IPS-18a (cell line): ENCODE results near the gene SURF6.

ENCODE experiments used
- H3K27ac ChIP-seq: one replicate; pipeline ENCODE4 v1.5.1; 2013; ENCODE audit warnings: low read length
- H3K27me3 ChIP-seq: one replicate; pipeline ENCODE4 v1.6.1; 2013; ENCODE audit warnings: mild to moderate bottlenecking, low read length; ENCODE audit not compliant: control insufficient read depth, insufficient read depth
- H3K36me3 ChIP-seq: one replicate; pipeline ENCODE4 v1.6.1; 2013; ENCODE audit warnings: low read depth, low read length; ENCODE audit not compliant: control insufficient read depth
- H3K4me1 ChIP-seq: one replicate; pipeline ENCODE4 v1.6.1; 2013; ENCODE audit warnings: low read depth, low read length; ENCODE audit not compliant: control insufficient read depth
- H3K4me3 ChIP-seq: one replicate; pipeline ENCODE4 v1.5.1; 2013; ENCODE audit warnings: low read length
- H3K9ac ChIP-seq: one replicate; pipeline ENCODE4 v1.6.1; 2013; ENCODE audit warnings: mild to moderate bottlenecking, low read length, moderate library complexity
- H3K9me3 ChIP-seq: one replicate; pipeline ENCODE4 v1.6.1; 2013; ENCODE audit warnings: low read depth, low read length; ENCODE audit not compliant: control insufficient read depth

SURF6 gene

DNA sequence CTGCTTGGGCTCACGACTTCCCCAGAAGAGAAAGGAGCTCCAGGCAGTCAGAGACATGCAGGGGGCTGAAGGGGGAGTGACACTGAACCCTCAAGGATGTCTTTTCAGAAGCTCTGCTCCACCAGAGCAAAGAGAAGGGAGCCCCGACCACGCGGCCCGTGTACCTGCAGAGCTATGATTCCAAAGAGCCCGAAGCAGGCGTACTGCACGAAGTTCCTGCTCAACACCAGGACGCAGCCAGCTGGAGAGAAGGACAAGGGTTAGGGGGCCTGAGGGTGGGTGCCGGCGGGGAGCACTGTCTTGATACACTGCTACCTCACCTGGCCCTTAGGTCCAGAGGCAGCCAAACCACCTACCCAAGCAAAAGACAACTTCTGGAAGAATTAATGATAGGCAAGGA, 30.4 kb upstream of the SURF6 start:
- no peak overlapping the region for H3K4me3 ChIP-seq
- H3K4me1 ChIP-seq, result no peaks in the 10 kb centered on the region
- no peaks in the 10 kb centered on the region for H3K9me3 ChIP-seq
- H3K9ac ChIP-seq, result no peak overlapping the region
- H3K27ac ChIP-seq, result no peak overlapping the region
- H3K27me3 ChIP-seq, result no peaks in the 10 kb centered on the region
- H3K36me3 ChIP-seq, result peaks cover 55% of the 10 kb centered on the region

DNA sequence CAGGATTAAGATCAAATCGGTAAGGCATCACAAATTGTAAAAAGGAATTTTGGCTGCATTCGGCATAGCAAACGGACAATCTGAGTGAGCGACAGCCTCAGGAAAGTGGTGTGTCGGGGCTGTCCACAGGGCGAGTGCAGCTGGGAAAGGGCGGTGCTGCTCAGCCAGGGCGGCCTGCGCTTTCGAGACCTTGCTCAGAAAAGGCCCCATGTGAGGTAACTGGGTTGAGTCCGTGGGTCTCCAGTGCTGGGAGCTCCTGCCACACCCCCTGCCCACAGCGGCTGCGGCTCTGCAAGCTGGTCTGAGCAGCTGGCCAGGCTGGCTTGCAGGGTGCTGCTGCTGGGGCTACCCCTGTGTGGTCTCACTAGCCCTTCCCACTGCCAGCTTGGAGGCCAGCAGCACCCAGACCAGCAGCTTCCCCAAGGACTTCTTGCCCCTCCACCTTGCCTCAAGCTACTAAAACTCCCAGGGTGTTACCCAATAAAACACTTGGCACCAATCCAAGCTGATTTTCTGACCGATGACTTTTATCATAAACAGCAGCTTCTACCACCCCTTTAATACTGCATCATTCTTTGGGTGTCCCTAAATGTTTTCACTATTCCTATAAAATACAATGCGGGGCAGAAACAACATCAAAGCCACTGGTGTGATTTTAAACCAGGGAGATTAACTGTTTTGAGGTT, 26.5 kb upstream of the SURF6 start:
- peaks cover under 1% of the 10 kb centered on the region for H3K4me1 ChIP-seq
- no peak overlapping the region for H3K27ac ChIP-seq
- no peaks in the 10 kb centered on the region for H3K9me3 ChIP-seq
- peaks cover 65% of the 10 kb centered on the region for H3K36me3 ChIP-seq
- H3K9ac ChIP-seq, result no peak overlapping the region
- H3K27me3 ChIP-seq, result no peaks in the 10 kb centered on the region
- no peak overlapping the region for H3K4me3 ChIP-seq

DNA sequence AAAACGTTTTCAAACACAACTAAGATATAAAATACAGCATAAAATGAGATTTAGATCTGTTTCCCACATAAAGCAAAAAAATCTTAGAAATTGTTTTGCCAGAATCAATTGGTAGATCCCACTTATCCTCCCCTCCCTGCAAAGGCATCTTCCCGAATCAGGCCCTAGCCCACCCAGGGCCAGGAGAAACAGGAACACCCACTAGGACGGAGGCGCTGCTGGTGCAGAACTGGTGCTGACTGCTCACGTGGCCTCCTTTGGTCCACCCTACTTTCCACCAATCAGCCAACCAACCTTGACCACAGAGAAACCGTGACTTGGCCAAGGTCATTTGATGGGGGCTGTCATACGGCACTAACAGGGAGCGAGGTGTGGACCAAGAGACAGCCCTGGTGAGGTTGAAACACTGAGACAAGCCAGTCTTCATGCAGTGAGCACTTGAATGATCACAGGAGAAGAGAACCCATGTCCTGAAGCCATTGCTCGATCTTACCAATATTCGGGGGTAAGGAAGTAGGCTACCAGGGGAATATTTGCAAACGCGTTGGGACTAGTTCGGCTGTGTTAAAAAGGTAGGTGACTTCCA, 25.6 kb upstream of the SURF6 start:
- no peak overlapping the region for H3K4me3 ChIP-seq
- no peak overlapping the region for H3K27ac ChIP-seq
- no peaks in the 10 kb centered on the region for H3K27me3 ChIP-seq
- H3K36me3 ChIP-seq, result peaks cover 59% of the 10 kb centered on the region
- H3K9me3 ChIP-seq, result no peaks in the 10 kb centered on the region
- H3K9ac ChIP-seq, result no peak overlapping the region
- H3K4me1 ChIP-seq, result peaks cover 5% of the 10 kb centered on the region

DNA sequence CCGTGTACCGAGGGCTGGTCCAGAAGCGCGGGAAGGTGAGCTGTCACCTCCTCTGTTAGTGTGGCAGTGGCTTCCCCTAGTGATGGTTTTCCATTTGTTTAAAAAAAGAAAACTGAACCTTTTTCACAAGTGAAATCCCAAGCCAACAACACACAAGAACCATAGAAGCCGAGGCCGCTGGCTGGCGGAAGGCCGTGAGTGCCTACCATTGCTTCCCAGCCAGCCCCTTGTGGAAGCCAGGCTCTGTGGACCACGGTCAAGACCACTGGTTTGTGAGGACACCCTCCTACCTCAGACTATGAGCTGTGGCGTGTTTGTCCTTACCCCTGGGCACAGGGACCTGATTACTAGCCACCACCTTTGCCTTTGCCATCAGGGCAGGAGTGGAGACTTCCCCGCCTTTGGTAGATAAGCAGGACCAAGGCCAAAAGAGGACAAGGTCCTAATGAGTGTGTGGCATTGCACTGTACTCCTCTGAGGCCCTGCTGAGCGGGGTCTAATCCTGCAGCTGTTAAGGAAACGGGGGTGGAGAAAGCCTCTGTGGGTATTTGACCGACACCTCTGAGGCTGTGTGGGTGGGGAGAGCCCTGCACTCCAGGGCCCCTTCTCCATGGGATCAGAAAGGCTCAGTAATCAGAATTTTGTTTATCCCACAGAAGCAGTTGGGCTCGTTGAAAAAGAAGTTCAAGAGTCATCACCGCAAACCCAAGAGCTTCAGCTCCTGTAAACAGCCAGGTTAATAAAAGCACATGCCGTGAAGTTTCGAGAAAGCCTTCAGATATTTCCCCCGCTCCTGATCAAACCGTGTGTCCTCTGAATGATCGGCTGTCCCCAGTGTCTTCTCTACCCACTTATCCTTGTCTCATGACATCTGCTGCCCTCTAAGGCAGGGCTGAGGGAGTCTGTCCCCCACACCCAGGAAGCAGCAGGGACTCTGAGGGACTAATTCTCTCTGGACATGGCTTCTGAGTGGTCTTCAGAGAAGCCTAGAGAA, 24.7 kb upstream of the SURF6 start:
- H3K9ac ChIP-seq, result no peak overlapping the region
- H3K36me3 ChIP-seq, result peaks cover 51% of the 10 kb centered on the region
- H3K27ac ChIP-seq, result no peak overlapping the region
- no peaks in the 10 kb centered on the region for H3K9me3 ChIP-seq
- peaks cover 5% of the 10 kb centered on the region for H3K4me1 ChIP-seq
- H3K4me3 ChIP-seq, result no peak overlapping the region
- no peaks in the 10 kb centered on the region for H3K27me3 ChIP-seq

DNA sequence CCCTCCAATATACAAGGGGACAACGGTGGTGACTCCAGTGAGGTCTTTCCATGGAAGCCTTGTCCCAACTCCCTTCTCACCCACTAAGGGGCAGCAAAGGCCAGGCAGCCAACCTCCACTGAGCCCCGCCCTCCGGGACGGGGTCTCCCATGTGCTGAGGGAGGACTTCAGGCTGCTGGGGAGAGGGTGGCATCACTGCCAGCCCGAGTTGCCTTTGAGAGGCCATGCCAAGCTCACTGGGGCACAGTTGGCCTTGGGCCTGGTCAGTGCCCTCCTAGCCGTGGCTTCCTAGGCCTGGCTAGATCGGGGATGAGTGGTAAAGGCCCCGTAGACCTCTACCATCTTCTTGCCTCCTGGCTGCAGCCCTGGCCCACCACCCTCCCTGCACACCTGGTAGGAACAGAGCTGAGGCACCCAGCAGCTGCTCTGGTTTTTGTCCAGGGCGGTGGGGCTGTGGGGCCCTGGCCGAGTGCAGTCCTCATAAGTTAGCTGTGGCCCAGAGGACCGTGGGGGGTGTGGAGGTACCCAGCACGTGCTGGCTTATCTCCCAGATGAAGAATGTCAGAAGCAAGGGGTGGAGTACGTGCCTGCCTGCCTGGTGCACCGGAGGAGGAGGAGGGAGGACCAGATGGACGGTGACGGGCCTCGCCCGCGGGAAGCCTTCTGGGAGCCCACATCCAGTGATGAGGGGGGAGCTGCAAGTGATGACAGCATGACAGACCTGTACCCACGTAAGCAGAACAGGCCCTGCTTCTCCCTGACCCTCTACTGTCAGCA, 23.6 kb upstream of the SURF6 start:
- H3K27ac ChIP-seq, result no peak overlapping the region
- no peaks in the 10 kb centered on the region for H3K27me3 ChIP-seq
- H3K36me3 ChIP-seq, result peaks cover 40% of the 10 kb centered on the region
- no peak overlapping the region for H3K4me3 ChIP-seq
- H3K4me1 ChIP-seq, result peaks cover 5% of the 10 kb centered on the region
- H3K9ac ChIP-seq, result no peak overlapping the region
- H3K9me3 ChIP-seq, result no peaks in the 10 kb centered on the region

DNA sequence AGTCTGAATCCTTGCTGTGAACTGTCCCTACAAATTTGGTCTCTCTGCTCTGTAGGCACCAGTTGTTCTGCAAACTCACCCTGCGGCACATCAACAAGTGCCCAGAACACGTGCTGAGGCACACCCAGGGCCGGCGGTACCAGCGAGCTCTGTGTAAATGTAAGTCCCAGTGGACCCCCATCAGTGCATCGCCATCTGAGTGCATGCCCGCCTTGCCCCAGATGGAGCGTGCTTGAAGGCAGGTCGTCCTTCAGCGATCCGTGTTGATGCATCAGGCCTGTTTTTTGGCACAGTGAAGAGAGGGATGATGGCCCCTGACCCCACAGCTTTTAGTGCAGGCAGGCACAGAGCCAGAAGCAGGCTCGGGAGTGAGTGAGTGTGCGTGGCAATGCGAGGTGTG, 21.7 kb upstream of the SURF6 start:
- H3K9me3 ChIP-seq, result no peaks in the 10 kb centered on the region
- H3K9ac ChIP-seq, result no peak overlapping the region
- no peak overlapping the region for H3K27ac ChIP-seq
- H3K4me1 ChIP-seq, result peaks cover 5% of the 10 kb centered on the region
- no peaks in the 10 kb centered on the region for H3K27me3 ChIP-seq
- H3K36me3 ChIP-seq, result peaks cover 35% of the 10 kb centered on the region
- peak overlapping the region; percentile 88 for H3K4me3 ChIP-seq

DNA sequence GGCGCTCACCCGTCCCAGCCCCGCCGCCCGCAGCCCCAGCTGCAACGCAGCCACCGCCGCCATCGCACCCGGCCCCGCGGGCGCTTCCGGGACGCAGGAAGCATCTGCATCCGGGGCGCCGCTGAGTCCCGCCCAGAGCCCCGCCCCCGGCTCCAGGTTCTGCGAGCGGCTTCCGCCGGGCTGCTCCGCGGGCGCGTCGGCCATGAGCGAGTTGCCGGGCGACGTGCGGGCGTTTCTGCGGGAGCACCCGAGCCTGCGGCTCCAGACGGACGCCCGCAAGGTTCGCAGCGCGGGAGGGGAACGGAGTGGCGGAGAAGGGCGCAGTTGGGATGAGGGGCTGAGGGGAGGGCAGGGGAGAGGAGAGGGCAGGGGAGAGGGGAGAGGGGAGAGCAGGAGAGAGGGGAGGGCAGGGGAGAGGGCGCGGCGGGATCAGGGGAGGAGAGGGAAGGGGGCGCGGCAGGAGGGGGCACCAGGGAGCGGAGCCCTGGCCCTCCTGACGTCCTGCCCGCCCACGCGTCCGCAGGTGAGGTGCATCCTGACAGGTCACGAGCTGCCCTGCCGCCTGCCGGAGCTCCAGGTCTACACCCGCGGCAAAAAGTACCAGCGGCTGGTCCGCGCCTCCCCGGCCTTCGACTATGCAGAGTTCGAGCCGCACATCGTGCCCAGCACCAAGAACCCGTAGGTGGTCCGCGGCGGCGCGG, 20.6 kb upstream of the SURF6 start, which contains the start of the genes SURF1 and SURF2:
Gene SURF1, minus strand, starts transcription at position 97 of the 701 bp plus-strand sequence. Its CDS starts 34 bp downstream, at position 63.
Gene SURF2, plus strand, starts transcription at position 160 of the 701 bp plus-strand sequence. Its CDS starts 43 bp downstream, at position 203.
- Histone ChIP-seq H3K27ac (no peak within 1 kb of the TSS), H3K4me3 (peak within 1 kb of the TSS; percentile 88), H3K9ac (peak within 1 kb of the TSS; percentile 75), H3K27me3 (no peaks in the 10 kb centered on the region), H3K9me3 (no peaks in the 10 kb centered on the region), H3K4me1 (peaks cover 5% of the 10 kb centered on the region), H3K36me3 (peaks cover 37% of the 10 kb centered on the region)

DNA sequence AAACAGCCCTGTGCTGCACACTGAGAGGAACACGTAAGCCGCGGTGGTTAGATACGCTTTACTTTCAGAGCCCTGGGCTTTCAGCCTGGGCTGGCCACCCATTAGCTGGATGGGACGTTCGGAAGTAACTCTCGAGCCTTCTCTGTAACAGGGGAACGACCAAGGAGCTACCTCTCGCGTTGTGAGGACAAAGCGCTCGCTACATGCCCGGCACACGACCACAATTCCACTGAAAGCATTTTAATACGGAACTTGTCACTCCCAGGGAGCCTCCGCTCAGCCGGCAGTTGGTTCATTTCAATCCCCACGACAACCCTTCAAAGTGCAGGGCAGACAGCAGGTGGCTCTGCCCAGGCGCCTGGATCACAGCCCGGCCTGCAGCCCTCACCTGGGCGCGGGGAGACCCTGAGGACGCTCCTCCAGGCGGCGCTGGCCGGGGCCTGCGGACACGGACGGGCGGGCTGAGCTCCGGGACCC, 19.9 kb upstream of the SURF6 start:
- no peaks in the 10 kb centered on the region for H3K9me3 ChIP-seq
- H3K4me3 ChIP-seq, result peak overlapping the region; percentile 88
- peaks cover 37% of the 10 kb centered on the region for H3K36me3 ChIP-seq
- H3K27ac ChIP-seq, result no peak overlapping the region
- H3K9ac ChIP-seq, result peak overlapping the region; percentile 75
- no peaks in the 10 kb centered on the region for H3K27me3 ChIP-seq
- H3K4me1 ChIP-seq, result peaks cover 5% of the 10 kb centered on the region

DNA sequence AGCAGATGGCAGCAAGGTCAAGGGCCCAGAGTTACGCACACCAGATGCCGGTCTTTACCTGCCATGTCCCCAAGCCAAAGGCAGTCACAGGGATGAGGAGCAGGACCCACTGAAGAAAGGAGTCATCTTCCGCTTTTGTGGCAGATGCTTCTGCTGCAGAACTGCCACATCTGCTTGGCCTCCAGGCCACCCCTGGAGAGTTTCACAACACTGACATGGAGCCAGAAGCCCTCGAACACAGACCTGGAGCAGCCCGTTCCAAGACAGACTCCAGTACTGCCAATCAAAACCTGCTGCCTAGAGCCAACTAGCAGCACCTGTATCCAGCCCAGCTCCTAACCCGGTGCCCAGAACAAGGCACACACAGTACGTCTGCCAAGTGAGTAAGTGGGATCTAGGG, 18.8 kb upstream of the SURF6 start:
- no peak overlapping the region for H3K27ac ChIP-seq

DNA sequence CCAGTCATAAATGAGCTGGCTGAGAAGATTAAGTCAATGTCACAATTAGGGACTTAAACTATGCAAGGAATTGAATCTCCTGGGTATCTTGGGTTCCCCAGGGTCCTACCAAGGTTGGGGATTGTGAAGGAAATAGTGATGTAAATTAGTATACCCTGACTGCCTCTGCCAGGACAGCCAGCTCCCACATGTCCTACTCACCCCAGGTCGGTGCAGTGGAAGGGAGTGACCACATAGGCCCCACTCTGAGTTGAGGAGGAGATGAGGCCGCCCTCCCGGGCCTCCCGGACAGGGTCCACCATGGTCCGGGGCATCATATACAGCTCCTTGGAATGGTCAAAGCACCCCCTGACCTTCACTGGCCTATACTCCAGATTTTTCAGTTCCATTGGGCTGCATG, 17.6 kb upstream of the SURF6 start:
- Histone ChIP-seq H3K9ac (no peak overlapping the region), H3K36me3 (peaks cover 45% of the 10 kb centered on the region), H3K27me3 (no peaks in the 10 kb centered on the region), H3K4me1 (peaks cover 5% of the 10 kb centered on the region), H3K9me3 (no peaks in the 10 kb centered on the region), H3K4me3 (no peak overlapping the region), H3K27ac (no peak overlapping the region)

More for the DNA sequence above, 18.8 kb upstream of the SURF6 start:
- Histone ChIP-seq H3K9me3 (no peaks in the 10 kb centered on the region), H3K36me3 (peaks cover 38% of the 10 kb centered on the region), H3K4me3 (no peak overlapping the region), H3K27me3 (no peaks in the 10 kb centered on the region), H3K4me1 (peaks cover 5% of the 10 kb centered on the region), H3K9ac (no peak overlapping the region)
